Nephron progenitor cell (in vitro differentiated cells): ENCODE measurements around the gene ABCC8.

ENCODE experiments used
- DNase-seq: peaks from one replicate; pipeline ENCODE4 v3.0.0; 2021
- H3K27ac Mint-ChIP-seq: 2 replicates; pipeline ENCODE4 v1.8.0; 2021; ENCODE audit warnings: mild to moderate bottlenecking, moderate library complexity, mixed read lengths
- H3K27me3 Mint-ChIP-seq: 2 replicates; pipeline ENCODE4 v1.8.0; 2021; ENCODE audit warnings: mild to moderate bottlenecking, low read depth, mixed read lengths; ENCODE audit not compliant: poor library complexity
- H3K36me3 Mint-ChIP-seq: 2 replicates; pipeline ENCODE4 v1.8.0; 2021; ENCODE audit warnings: low read depth, mixed read lengths
- H3K4me1 Mint-ChIP-seq: 2 replicates; pipeline ENCODE4 v1.8.0; 2021; ENCODE audit warnings: mixed read lengths
- H3K4me3 Mint-ChIP-seq: 2 replicates; pipeline ENCODE4 v1.8.0; 2021; ENCODE audit warnings: mild to moderate bottlenecking, moderate library complexity, mixed read lengths
- H3K9me3 Mint-ChIP-seq: 2 replicates; pipeline ENCODE4 v1.8.0; 2021; ENCODE audit warnings: mild to moderate bottlenecking, moderate library complexity, mixed read lengths
- CTCF ChIP-seq: fragments of 200-600 bp; sonication (generic); IDR thresholded peaks from 2 replicates; pipeline ENCODE4 v1.5.0; 2021; ENCODE audit warnings: antibody characterized with exemption

The ABCC8 gene

GRCh38 chr11:17463546-17464174, 13.0 kb downstream of the ABCC8 start:
- no peak for DNase-seq
- no peak for TF ChIP-seq CTCF
- Mint-ChIP-seq H3K4me1 (no peaks in the 10 kb centered on the region), H3K27ac (no peak overlapping the region), H3K9me3 (no peaks in the 10 kb centered on the region), H3K27me3 (peaks cover 10% of the 10 kb centered on the region), H3K36me3 (no peaks in the 10 kb centered on the region), H3K4me3 (no peak overlapping the region)

DNA sequence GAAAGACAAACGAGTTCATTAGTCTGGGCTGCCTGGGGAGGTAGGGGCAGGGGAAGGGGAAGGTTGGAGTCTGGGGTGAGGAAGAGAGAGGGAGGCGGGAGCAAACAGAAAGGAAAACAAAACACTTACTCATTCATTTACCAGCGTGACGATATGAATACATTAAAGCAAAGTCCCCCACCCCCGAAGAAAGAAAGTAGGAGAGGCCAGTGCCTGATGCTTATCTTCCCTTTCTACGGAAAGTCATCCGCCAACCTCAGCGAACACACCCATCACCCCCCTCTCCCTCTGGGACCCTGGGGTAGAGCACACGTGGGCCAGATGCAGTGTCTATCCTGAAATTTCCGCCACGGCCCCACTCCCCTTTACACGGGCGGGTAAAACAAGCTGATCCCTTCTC, 13.7 kb downstream of the ABCC8 start:
- no peak overlapping the region for H3K4me3 Mint-ChIP-seq
- H3K36me3 Mint-ChIP-seq, result no peaks in the 10 kb centered on the region
- no peak overlapping the region for H3K27ac Mint-ChIP-seq
- no peaks in the 10 kb centered on the region for H3K4me1 Mint-ChIP-seq
- DNase-seq, result no peak
- H3K9me3 Mint-ChIP-seq, result no peaks in the 10 kb centered on the region
- H3K27me3 Mint-ChIP-seq, result peaks cover 10% of the 10 kb centered on the region
- no peak for TF ChIP-seq CTCF

DNA sequence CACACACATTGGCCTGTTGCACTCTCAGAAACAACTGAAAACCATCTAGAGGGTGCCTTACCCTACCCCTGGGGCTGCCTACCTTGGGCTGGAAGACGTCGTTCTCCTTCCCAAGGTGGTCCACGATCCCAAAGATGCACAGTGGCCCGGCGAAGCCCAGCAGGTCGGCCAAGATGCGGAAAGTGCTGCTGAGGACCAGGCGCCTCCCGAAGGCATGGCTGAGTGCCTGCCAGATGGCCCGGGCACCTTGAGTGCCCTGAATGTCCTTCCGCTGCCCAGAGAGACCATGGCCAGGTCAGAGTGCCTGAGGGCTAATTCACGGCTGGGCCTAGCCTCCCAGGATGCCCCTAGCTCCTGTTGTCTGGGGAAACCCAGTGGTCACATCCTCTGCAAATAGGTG, 16.2 kb downstream of the ABCC8 start:
- Mint-ChIP-seq H3K4me1 (no peaks in the 10 kb centered on the region), H3K27me3 (peaks cover 15% of the 10 kb centered on the region), H3K9me3 (no peaks in the 10 kb centered on the region), H3K4me3 (no peak overlapping the region), H3K27ac (no peak overlapping the region), H3K36me3 (no peaks in the 10 kb centered on the region)
- TF ChIP-seq CTCF, result no peak
- DNase-seq, result no peak

DNA sequence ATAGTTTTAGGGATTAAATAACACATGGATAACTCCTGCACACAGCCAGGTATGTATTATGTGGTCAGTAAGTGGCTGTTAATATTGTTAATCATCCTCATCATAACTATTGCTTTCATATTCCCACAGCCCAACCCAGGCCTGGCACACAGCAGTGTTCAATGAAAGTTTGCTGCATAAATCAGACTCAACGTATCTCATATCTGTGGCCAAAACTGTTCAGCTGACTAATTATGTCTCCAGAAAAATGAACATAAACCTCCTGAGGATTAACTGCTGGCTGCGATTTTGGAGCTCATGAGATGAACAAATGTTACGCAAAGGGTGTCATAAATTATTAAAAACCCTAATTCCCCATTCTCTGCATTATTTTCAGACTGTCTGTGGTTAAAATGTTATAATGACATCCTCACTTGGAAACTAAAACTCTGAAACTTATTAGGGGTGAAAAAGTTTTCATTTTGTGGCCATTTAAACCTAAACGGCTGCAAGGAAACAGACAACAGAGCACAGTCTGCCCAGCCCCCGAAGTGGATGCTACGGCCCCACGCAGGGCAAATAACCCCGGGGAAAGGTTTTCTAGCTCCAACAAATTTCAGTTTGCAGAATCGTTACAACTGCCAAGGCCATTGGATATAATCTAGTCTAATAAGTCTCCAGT, 17.3 kb downstream of the ABCC8 start:
- Mint-ChIP-seq H3K27me3 (peaks cover 16% of the 10 kb centered on the region), H3K4me3 (no peak overlapping the region)

GRCh38 chr11:17458268-17458667, 18.4 kb downstream of the ABCC8 start:
- TF ChIP-seq CTCF, result no peak
- H3K4me3 Mint-ChIP-seq, result no peak overlapping the region
- no peaks in the 10 kb centered on the region for H3K4me1 Mint-ChIP-seq
- H3K27ac Mint-ChIP-seq, result no peak overlapping the region
- no peaks in the 10 kb centered on the region for H3K36me3 Mint-ChIP-seq
- no peak for DNase-seq
- H3K9me3 Mint-ChIP-seq, result no peaks in the 10 kb centered on the region
- H3K27me3 Mint-ChIP-seq, result peaks cover 18% of the 10 kb centered on the region

More for the DNA sequence above, 17.3 kb downstream of the ABCC8 start:
- no peaks in the 10 kb centered on the region for H3K9me3 Mint-ChIP-seq
- no peak for DNase-seq
- no peak overlapping the region for H3K27ac Mint-ChIP-seq
- H3K36me3 Mint-ChIP-seq, result no peaks in the 10 kb centered on the region
- TF ChIP-seq CTCF, result no peak
- no peaks in the 10 kb centered on the region for H3K4me1 Mint-ChIP-seq
